HL-60/S4 treated with phorbol 12-myristate 13-acetate at 8.2 ng/mL for 4 days and 3 days (cell line): ENCODE measurements around the gene GRAPL.
"Not testable (repeated sequence)": the region's sequence is repeated elsewhere in the genome, so short reads cannot be mapped to it uniquely, and the experiment has no call there.

Experiments used
- in situ Hi-C: fragments of 300-500 bp; cut with MboI; formaldehyde crosslinking; loops from 2 replicates; pipeline ENCODE4 v1.15.0; 2022; ENCODE audit warnings: low sequenced_read_pairs

GRAPL gene

DNA sequence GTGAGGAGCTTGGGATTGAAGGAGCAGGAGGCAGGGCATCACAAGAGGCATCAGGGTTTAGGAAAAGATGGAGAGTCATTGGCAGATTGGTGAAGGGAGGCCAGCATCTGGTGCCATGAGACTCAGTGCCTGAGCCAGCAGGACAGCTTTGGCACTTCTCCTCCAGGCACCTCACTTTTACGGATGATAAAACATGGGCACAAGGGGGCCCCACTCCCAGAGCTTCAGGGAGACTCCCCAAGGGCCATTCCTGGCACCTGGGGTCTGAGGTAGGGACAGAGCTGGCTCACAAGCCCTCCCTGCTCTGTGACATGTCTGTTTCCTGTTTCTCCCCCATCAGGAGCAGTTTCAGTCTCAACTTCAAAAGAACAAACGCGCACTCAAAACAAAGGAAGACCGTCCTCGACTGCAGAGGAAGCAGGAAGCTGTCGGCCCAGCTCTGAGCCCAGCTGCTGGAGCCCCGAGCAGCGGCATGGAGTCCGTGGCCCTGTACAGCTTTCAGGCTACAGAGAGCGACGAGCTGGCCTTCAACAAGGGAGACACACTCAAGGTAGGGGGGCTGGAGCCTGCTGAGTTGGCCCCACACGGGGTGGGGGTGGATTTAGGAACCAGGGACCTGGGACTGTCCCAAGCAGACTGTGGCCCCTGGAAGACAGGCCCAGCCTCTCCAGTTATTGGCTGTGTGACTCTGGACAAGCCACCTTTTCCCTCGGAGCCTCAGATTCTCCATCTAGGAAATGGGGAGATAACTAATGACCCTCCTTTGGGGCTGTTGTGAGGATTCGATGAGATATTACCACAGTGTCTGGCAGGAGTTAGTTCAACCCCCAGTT, at the start of gene GRAPL:
TSS of gene GRAPL (plus strand) at position 442 of the 833 bp plus-strand sequence. CDS start at position 473, 31 bp downstream.
- in situ Hi-C loops, result not testable (repeated sequence)

DNA sequence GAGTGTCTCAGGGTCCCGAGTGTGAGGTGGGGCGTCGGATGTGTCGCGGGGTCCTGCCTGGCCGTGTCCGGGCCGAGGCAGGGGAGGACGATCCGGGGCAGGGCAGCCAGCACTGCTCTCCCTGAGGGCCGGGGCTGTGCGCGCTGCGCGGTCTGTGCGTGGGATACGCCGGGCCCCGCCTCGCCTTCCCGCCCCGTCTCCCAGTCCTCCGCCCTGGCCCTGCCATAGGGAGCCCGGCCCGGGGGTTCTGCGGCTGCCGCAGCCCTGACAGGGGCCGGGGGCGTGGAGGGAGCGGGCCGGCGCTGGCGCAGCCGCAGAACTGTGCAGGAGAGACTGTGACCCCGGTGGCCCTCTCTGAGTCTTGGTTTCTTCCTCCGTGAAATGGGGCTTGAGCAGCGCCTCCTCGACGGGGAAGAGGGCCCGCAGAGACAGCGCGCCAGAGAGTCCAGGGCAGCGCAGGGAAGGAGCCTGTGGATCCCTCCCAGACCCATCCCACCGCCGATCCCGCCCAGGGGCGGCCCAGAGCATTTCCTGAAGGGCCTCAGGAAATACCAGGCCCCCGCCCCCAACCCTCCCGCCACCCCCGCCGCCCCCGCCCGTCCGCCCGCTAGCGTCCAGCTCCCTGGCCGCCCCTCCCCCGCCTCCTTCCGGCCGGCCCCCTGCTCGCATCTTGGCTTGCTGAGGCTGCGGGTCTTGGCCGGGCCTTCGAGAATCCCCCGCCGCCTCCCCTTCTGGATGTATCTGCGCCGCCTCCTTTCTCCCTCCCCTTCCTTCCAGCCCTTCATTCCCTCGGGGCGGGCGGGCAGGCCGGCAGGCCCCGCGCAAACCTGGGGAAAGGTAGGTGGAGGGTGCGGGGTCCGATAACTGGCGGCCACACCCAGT, 38.3 kb upstream of the GRAPL start:
- in situ Hi-C loops, result not testable (repeated sequence)

DNA sequence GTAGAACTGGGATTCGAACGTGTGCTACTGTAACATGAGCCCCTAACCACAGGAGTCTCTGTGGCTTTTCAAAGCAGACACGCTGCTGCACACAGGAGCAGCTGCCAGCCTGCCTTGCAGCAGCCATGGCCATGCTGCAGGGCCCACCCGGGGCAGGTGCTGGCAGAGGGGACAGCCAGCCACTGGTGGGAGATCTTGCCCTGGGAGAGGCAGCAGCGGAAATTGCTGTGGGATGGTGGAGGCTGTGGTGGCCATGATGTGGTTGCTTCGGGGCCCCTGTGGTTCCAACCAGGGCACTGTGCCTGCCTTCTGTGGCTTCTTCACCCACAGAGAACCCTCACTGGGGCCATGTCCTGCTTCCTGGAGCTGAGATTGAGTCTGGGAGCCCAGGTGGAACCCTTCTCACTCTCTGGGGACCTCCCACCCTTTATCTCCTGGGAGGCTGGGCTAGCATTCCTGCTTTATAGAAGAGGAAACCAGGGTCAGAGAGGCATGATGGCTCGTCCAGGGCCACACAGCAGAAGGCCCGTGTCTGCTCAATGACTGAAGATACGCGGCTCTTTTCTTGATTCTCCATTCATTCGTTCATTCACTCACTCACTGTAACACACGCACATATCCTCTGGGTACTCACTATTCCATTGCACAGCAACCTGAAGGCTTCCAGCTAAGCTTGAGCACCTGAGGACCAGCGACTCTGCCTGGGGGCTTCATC, 37.2 kb upstream of the GRAPL start:
- in situ Hi-C loops, result not testable (repeated sequence)

DNA sequence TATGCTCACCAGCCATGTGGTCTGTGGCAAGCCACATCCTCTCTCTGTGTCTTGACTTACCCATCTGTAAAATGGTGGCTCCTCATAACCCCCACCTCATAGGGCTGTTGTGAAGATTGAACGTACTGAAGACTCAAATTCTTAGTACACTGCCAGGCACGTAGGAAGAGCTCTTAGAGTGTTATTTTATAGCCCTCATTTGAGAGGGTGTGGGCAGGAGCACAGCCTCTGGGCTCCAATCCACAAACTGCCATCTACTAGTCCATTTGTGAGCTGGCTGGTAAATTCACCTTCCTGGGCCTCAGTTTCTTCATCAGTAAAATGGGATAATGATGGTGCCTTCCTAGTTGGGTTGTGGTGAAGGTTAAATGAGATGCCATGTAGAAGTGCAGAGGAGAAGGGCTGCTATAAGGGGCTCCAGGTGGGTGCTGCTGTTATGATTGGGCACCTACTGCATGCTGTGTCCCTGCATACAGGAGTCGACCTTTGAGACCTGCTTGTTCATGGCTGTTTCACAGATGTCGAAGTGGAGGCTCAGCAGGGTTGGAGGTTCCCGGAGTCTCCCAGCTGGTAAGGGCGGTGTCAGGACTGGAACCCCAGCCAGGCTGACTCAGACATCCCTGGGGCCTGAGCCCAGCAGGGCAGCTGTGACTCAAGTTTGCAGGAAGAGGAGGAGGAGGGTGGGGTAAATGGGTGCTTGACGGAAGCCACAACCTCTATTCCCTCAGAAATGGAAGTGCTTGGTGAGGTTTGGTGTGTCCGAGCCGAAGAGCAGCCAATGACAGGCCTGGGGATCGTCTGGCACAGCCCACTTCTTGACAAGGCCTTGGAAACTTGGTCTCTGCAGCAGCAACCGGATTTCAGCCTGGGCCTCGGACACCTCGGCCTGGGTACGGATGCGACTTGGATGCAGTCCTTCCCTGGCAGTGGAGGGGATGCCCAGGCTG, 34.4 kb upstream of the GRAPL start:
- in situ Hi-C loops, result not testable (repeated sequence)

DNA sequence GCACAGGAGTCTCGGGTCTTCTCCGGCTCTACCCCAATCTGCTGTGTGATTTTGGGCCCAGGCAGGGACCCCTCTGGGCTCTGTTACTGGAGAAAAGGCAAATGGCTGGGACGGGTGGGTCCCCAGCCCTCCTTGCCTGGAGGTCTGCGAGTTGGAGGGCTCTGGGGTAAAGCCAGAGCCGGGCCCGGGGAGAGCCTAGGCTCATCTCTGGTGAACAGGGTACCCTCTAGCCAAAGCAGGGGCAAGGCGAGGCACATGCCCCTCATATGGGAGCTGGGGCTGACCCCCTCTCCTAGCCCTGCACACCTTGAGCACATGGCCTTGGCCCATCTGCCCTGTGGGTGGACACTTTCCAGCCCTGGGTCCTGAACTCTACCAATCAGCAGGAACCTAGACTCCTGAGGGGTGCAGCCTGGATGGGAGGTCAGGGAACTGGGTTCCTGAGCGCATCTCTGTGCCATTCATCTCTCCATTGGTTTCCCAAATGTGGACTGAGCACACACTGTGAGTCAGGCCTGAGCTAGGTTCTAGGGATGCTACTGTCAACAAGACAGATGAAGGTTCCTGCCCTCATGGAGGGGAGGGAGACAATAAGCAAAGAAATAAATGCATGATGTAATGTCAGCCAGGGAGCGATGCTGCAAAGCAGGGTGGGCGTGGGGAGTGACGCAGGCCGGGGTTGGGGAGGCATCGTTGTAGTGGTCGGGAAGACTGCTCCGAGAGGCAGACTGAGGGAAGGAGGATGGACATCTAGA, 33.5 kb upstream of the GRAPL start:
- in situ Hi-C loops, result not testable (repeated sequence)

DNA sequence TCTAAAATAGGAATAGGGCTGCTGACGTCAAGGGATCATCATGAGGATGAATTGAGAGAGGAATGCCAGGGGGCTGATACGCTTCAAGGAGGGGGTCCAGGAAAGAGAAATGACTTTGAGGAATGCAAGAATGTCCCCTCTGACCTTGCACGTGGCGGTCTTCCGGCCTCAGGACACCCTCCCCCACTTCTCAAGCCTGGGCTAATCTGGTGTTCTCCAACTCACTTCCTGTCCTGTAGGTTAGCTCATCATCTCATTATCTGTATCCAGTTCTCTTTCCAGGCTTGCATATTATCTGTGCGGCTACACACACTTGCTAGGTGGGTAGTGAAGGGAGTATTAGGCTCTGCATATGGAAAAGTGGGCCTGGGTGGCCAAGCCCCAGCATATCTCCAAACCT, 18.9 kb upstream of the GRAPL start:
- in situ Hi-C loops, result not testable (repeated sequence)

DNA sequence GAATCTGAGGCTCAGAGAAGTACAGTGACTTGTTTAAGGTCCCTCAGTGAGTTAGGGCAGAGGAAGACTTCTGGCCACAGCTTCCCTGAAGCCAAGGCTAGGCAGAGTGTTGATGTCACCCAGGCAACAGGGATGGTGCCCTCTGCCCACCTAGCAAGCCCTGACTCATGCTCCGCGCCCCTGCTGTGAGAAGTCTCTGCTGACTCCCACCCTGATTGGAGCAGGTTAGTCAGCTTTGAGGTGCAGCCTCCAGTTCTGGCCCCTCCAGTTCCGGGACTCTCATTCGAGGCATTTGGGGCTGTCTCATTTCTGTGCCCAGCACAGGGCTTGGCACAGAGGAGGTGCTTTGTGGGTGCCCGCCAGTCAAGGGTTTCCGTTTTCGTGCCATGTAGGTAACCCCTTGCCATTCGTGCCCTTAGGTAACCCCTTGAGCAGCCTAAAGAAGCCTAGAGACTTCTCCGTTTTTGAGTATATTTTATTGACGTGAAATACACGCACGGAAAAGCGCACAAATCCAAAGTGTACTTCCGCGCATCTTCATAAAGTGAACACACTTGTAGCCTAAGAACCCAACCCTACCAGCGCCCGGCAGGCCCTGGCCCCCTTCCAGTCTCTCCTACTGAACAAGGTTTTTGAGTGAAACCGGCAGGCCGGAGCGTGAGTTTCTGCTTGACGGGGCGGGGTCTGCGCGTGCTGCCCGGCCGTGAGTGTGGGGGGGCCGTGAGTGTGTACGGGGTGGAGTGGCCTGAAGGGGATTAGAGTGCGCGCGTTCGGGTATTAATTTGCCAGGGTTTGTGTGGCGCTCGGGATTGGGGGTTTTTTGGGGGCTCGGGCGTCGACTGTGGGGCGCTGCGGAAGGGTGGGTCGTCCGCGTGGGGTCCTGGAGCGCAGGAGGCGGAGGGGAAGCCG, 16.9 kb upstream of the GRAPL start:
- in situ Hi-C loops, result not testable (repeated sequence)

DNA sequence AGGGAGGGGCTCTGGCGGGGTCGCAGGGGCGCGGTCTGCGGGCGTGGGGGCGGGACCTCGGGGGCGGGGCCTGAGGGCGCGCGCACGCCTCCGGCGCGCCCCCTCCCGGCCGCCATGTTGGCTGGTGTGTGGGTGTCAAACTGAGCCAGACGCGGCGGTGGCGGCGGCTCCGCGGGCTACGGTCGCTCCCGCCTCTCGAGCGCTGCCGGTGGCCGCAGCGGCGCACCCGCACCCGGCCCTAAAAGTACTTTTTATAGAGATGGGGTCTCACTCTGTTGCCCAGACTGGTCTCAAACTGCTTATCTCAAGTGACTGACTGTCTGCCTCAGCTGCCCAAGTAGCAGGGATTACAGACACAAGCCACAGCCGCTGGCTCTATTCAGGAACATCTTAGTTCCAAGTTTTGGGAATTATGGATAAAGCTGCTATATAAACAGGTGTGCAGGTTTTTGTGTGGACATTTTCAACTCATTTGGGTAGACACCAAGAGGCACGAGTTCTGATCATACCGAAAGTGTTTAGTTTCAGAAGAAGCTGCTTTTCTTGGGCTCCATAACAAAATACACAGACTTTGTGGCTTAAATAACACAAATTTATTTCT, 16.2 kb upstream of the GRAPL start:
- in situ Hi-C loops, result not testable (repeated sequence)

DNA sequence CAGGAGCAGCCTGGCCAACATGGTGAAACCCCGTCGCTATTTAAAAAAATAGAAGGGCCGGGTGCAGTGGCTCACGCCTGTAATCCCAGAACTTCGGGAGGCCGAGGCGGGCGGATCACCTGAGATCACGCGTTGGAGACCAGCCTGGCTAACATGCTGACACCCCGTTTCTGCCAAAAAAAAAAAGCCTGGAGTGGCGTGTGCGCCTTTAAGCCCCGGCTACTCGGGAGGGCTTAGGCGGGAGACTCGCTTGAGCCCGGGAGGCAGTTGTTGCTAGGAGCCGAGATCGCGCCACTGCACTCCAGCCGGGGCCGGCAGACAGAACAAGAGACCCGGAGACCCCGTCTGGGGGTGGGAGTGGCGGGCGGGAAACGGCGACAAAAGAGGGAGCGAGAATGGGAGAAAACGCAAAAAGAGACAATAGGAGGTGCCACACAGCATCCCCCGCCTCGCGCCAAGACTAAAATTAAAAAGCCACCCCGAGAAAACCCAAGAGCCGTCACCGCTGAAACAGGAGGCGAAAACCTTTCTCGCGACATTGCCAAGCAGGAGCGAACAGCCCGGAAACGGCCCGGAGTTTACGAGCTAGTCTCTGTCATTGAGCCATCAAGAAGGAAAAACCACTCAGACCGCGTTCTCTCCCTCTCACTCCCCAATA, 15.5 kb upstream of the GRAPL start:
- in situ Hi-C loops, result not testable (repeated sequence)

DNA sequence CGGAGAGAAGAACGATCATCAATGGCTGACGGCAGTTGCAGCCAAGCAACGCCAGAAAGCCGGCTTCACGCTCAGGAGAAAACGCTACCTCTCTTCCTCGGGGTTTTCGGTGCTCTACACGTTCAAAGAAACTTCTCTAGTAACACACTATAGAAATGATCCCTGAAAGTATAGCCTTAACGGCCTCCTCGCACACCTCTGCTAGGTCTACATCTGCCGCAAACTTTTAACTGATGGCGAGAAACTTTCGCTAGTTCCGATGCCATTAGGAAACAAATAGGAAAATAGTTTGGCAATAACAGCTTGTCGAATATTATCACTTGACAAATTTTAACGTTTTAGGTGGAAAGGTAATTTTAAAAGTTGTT, 14.9 kb upstream of the GRAPL start:
- in situ Hi-C loops, result not testable (repeated sequence)

DNA sequence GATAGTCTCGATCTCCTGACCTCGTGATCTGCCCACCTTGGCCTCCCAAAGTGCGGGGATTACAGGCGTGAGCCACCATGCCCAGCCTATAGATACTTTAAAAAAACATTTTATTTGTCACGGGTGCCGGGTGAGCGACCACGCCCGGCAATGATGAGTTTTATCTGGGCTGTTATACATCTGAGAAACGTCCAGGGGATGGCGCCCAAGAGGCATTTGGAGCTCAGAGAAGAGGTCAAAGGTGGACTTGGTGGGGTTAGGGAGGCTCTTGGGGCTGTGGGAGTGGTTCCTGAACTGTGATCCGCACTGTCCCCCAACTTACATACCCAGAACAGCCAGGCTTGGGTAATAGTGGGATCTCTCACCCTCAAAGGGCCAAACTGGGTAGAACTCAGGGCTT, 8.7 kb upstream of the GRAPL start:
- in situ Hi-C loops, result not testable (repeated sequence)

DNA sequence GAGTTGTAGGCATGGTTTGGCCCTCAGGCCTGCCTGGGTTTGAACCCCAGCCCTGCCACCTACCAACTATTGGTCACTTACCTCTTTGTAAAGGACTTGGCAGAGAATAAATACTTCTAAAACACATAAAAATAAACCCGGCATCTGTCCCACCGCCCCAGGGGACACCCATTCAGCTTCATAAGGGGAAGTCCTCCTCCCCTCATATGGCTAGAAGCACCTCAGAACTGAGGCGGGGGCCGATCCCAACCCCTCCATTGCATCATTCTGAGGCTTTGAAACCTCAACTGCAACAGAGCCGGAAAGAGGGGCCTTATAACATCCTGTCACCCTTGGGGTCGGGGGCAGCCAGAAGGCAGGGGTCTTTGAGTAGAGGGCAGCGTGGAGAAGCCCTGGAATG, 2.1 kb upstream of the GRAPL start:
- in situ Hi-C loops, result not testable (repeated sequence)

DNA sequence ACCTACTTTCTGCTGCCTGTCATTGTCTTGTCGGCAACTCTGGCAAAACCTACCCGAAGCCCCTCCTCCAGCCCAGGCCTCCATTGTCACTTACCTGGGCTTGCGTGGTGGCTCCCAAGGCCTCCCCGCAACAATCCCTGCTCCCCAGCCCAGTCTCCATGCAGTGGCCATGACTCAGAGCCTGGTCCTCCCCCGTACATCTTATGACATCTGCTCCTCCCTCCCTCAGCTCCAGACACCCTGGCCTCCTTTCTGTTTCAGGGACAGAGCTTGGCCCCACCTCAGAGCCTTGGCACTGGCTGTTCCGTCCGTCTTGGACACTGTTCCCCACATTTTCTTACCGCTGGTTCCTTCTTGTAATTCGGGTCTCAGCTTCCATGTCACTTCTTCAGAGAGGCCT, 2.1 kb downstream of the GRAPL start:
- in situ Hi-C loops, result not testable (repeated sequence)

DNA sequence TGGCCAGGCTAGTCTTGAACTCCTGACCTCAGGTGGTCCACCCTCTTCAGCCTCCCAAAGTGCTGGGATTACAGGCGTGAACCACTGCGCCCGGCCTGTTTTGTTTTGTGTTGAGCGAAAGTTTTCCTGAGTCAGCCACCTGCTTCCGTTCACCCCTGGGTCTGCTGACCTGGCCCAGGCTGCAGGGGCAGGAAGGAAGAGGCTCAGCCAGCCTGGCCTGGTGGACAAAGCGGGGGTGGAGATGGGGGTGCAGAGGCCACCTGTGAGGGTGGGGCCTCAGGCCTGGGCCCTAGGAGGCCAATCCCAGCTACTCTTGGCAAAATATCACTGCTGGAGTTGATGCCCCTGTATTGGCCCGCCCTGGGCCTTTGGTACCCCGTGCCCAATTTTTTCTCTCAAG, 3.7 kb downstream of the GRAPL start:
- in situ Hi-C loops, result not testable (repeated sequence)

DNA sequence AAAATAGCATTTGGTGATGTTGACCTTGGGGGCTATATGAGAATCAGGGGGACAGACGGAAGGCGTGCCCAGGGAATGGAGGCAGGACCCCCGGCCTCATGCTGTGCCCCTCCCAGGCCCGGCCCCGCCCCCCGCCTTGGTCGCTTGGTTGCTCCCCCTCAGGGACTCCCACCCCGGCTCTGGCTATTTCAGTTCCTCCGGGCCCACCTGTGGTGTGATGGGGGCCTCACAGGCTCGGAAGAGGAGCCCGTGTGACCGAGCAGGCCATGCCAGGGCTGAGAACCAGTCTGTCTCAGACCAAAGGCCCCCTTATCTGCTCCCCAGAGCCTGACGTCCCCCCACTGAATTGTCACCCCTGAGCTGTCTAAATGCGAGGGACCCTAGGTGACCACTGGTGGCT, 4.4 kb downstream of the GRAPL start:
- in situ Hi-C loops, result not testable (repeated sequence)

DNA sequence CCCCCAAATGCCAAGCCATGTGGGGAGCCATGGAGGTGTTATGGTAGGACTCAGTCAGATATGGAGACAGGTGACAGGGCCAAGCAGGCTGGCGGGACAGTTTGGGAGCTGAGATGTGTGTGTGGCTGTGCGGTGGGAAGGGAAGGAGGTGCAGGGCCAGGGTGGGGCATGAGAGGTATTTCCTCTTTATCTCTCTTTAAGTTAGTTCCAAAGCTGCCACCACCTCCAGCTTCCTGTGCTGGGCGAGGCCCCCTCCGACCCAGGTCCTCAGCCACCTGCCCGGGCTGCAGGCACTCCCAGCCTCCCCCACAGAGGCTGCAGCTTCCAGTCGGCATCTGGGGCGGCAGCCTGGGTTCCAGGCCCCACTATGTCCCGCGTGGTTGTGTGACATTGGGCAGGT, 6.4 kb downstream of the GRAPL start:
- in situ Hi-C loops, result not testable (repeated sequence)

DNA sequence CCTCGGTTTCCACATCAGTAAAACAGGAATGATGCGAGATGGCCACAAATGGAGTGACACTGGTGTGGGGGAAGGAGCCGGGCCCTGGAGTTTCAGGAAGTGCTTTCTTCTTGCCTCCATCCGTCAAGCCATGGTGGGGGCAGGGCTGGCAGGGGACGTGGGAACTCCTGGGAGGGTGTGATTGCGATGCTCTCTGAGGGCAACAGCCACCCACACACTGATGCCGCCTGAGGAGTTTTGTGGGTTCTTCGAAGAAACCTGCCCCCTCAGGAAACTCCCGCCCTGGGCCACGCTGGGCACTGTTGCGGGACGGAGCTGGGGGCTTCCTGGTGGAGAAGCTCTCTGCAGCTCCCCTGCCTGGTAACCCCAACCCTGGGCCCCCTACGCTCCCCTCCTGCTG, 8.0 kb downstream of the GRAPL start:
- in situ Hi-C loops, result not testable (repeated sequence)
